SK-N-SH (cell line): ENCODE measurements around the gene CLPTM1L. TPM values are rescaled to one million over a fixed set of nuclear protein-coding genes. Genes with fewer than 3 reads are reported as not detected.
"Not testable (repeated sequence)": the region's sequence is repeated elsewhere in the genome, so short reads cannot be mapped to it uniquely, and the experiment has no call there.

Experiments used
- CTCF ChIA-PET: fragments of 300-600, 350-600 bp; formaldehyde crosslinking; extraction: SDS; loops from one replicate; lab custom pipeline; 2021; lab: Yijun Ruan, JAX
- POLR2A ChIA-PET: fragments of 350-600 bp; sonication (Branson Sonifier 250); formaldehyde crosslinking; extraction: SDS; loops from one replicate; lab custom pipeline; 2020; ENCODE audit warnings: antibody characterized with exemption, inconsistent platforms; lab: Yijun Ruan, JAX
- DNase-seq: peaks from one replicate; pipeline ENCODE4 v3.0.0; 2012
- H2AFZ ChIP-seq: fragments of 200-600 bp; sonication (generic); 2 replicates; pipeline ENCODE4 v1.8.1; 2016; ENCODE audit warnings: antibody characterized with exemption, mild to moderate bottlenecking, low read depth
- H3F3A ChIP-seq: fragments of 200-600 bp; sonication (generic); replicated peaks from 2 replicates; pipeline ENCODE3; 2016; ENCODE audit warnings: antibody characterized with exemption, mild to moderate bottlenecking; ENCODE audit not compliant: insufficient read depth
- H3K27ac ChIP-seq, 2 experiments: fragments of 200-500 bp in 1 of 2; fragments of 200-600 bp in 1 of 2; sonication (Bioruptor generic) in 1 of 2; sonication (generic), shearing (Covaris generic) in 1 of 2; 2 replicates each; pipeline versions ENCODE4 v1.5.1 to v1.6.1; 2014 to 2016; ENCODE audit warnings: low read depth in 2 of 2, inconsistent platforms in 1 of 2, low read length in 1 of 2, mild to moderate bottlenecking in 1 of 2, mixed read lengths in 1 of 2
- H3K27me3 ChIP-seq: fragments of 200-600 bp; sonication (generic), shearing (Covaris generic); 2 replicates; pipeline ENCODE4 v1.6.1; 2016; ENCODE audit warnings: mixed run types; ENCODE audit not compliant: insufficient read depth
- H3K36me3 ChIP-seq, 2 experiments: fragments of 200-500 bp in 1 of 2; fragments of 200-600 bp in 1 of 2; sonication (Bioruptor generic) in 1 of 2; sonication (generic) in 1 of 2; replicated peaks in 1 of 2; 2 replicates each; pipeline versions ENCODE3 to v1.5.1; 2014 to 2016; ENCODE audit warnings: low read length in 1 of 2, mild to moderate bottlenecking in 1 of 2; ENCODE audit not compliant: insufficient read depth in 2 of 2, control insufficient read depth in 1 of 2
- H3K4me1 ChIP-seq, 2 experiments: fragments of 200-500 bp in 1 of 2; fragments of 200-600 bp in 1 of 2; sonication (Bioruptor generic) in 1 of 2; sonication (generic), shearing (Covaris generic) in 1 of 2; 2 replicates each; pipeline versions ENCODE4 v1.5.1 to v1.6.1; 2014 to 2016; ENCODE audit warnings: low read depth in 1 of 2, low read length in 1 of 2, mixed run types in 1 of 2; ENCODE audit not compliant: insufficient read depth in 2 of 2, control insufficient read depth in 1 of 2
- H3K4me2 ChIP-seq: fragments of 200-600 bp; sonication (generic), shearing (Covaris generic); 2 replicates; pipeline ENCODE4 v1.6.1; 2017; ENCODE audit warnings: mixed run types
- H3K4me3 ChIP-seq, 2 experiments: fragments of 200-500 bp in 1 of 2; fragments of 200-600 bp in 1 of 2; sonication (Bioruptor generic) in 1 of 2; sonication (generic), shearing (Covaris generic) in 1 of 2; 2 replicates each; pipeline versions ENCODE4 v1.5.1 to v1.8.1; 2014 to 2016; ENCODE audit warnings: low read depth in 2 of 2, inconsistent platforms in 1 of 2, low read length in 1 of 2, mild to moderate bottlenecking in 1 of 2, mixed read lengths in 1 of 2, moderate library complexity in 1 of 2
- H3K79me2 ChIP-seq: fragments of 200-600 bp; sonication (generic); 2 replicates; pipeline ENCODE4 v1.8.1; 2017; ENCODE audit warnings: mild to moderate bottlenecking; ENCODE audit not compliant: insufficient read depth
- H3K9ac ChIP-seq: fragments of 200-600 bp; sonication (generic); 2 replicates; pipeline ENCODE4 v1.6.1; 2017; ENCODE audit warnings: mixed run types
- H3K9me2 ChIP-seq: fragments of 200-600 bp; sonication (generic); 2 replicates; pipeline ENCODE4 v1.6.1; 2017; ENCODE audit warnings: mixed run types
- H3K9me3 ChIP-seq: fragments of 200-600 bp; sonication (generic); 2 replicates; pipeline ENCODE4 v1.6.1; 2017; ENCODE audit warnings: mixed run types, mild to moderate bottlenecking, moderate library complexity
- H4K20me1 ChIP-seq: fragments of 200-600 bp; sonication (generic); 2 replicates; pipeline ENCODE4 v1.6.1; 2017; ENCODE audit warnings: mild to moderate bottlenecking, mixed run types; ENCODE audit not compliant: insufficient read depth
- CHD2 ChIP-seq: fragments of 150-350 bp; IDR thresholded peaks from 2 replicates; pipeline ENCODE4 v1.6.1; 2018; ENCODE audit warnings: low read length; ENCODE audit not compliant: partially characterized antibody
- NFIC ChIP-seq: IDR thresholded peaks from 2 replicates; pipeline ENCODE4 v1.4.0; 2012; ENCODE audit warnings: borderline replicate concordance
- NRF1 ChIP-seq: IDR thresholded peaks from 2 replicates; pipeline ENCODE4 v1.6.1; 2012; ENCODE audit warnings: low read depth, mild to moderate bottlenecking, low read length
- POLR2AphosphoS5 ChIP-seq: IDR thresholded peaks from 2 replicates; pipeline ENCODE4 v1.6.1; 2012; ENCODE audit warnings: low read depth, low read length
- RCOR1 ChIP-seq: fragments of 150-350 bp; IDR thresholded peaks from 2 replicates; pipeline ENCODE4 v1.6.1; 2017; ENCODE audit warnings: antibody characterized with exemption, low read length
- RXRA ChIP-seq: IDR thresholded peaks from 2 replicates; pipeline ENCODE4 v1.4.0; 2012; ENCODE audit warnings: low read depth, mild to moderate bottlenecking, borderline replicate concordance
- SIN3A ChIP-seq: IDR thresholded peaks from 2 replicates; pipeline ENCODE4 v1.6.1; 2012; ENCODE audit warnings: low read depth, mild to moderate bottlenecking, low read length, moderate library complexity, borderline replicate concordance
- TAF1 ChIP-seq: IDR thresholded peaks from 2 replicates; pipeline ENCODE4 v1.6.1; 2012; ENCODE audit warnings: low read depth, mild to moderate bottlenecking, low read length, moderate library complexity, borderline replicate concordance
- TCF12 ChIP-seq: IDR thresholded peaks from 2 replicates; pipeline ENCODE4 v1.4.0; 2012
- USF2 ChIP-seq: fragments of 150-350 bp; IDR thresholded peaks from 2 replicates; pipeline ENCODE4 v1.6.1; 2017; ENCODE audit warnings: antibody characterized with exemption, low read length, low read depth, borderline replicate concordance
- WGBS: methylation state at CpG from one replicate; pipeline ENCODE4 v1.1.6; 2017; ENCODE audit warnings: low lambda C conversion rate; 5-methylcytosine and 5-hydroxymethylcytosine counted together
- polyA plus RNA-seq, 3 experiments: library from polyadenylated mRNA; depleted of rRNA; stranded (reverse); fragments of >200 nt; gene quantifications; 2 replicates each; pipeline ENCODE4 v1.2.3, GENCODE V29; 2012
- TF ChIP-seq, protein P1 (sequence below): IDR thresholded peaks from 2 replicates; pipeline ENCODE4; 2012
- TF ChIP-seq, protein P2 (sequence below): IDR thresholded peaks from 2 replicates; pipeline ENCODE4 v1.4.0; 2012; ENCODE audit warnings: low read depth, borderline replicate concordance
- TF ChIP-seq, protein P3 (sequence below): IDR thresholded peaks from 2 replicates; pipeline ENCODE4 v1.6.1; 2012; ENCODE audit warnings: mild to moderate bottlenecking, low read depth, low read length, moderate library complexity

Gene CLPTM1L
- polyA plus RNA-seq, 1 of the 3 experiments (the other 2 are of a cell fraction) = 202 TPM

- TF ChIP-seq, protein P1, sequence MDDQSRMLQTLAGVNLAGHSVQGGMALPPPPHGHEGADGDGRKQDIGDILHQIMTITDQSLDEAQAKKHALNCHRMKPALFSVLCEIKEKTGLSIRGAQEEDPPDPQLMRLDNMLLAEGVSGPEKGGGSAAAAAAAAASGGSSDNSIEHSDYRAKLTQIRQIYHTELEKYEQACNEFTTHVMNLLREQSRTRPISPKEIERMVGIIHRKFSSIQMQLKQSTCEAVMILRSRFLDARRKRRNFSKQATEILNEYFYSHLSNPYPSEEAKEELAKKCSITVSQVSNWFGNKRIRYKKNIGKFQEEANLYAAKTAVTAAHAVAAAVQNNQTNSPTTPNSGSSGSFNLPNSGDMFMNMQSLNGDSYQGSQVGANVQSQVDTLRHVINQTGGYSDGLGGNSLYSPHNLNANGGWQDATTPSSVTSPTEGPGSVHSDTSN = no peak
- TF ChIP-seq POLR2AphosphoS5 = no peak
- no peak for TF ChIP-seq NFIC
- no peak for TF ChIP-seq CHD2
- no peak for TF ChIP-seq TCF12
- TF ChIP-seq TAF1 = no peak
- no peak for TF ChIP-seq NRF1
- no peak for TF ChIP-seq USF2
- no peak for TF ChIP-seq RXRA
- no peak for TF ChIP-seq RCOR1
- TF ChIP-seq, protein P2, sequence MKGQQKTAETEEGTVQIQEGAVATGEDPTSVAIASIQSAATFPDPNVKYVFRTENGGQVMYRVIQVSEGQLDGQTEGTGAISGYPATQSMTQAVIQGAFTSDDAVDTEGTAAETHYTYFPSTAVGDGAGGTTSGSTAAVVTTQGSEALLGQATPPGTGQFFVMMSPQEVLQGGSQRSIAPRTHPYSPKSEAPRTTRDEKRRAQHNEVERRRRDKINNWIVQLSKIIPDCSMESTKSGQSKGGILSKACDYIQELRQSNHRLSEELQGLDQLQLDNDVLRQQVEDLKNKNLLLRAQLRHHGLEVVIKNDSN = no peak
- TF ChIP-seq, protein P3, sequence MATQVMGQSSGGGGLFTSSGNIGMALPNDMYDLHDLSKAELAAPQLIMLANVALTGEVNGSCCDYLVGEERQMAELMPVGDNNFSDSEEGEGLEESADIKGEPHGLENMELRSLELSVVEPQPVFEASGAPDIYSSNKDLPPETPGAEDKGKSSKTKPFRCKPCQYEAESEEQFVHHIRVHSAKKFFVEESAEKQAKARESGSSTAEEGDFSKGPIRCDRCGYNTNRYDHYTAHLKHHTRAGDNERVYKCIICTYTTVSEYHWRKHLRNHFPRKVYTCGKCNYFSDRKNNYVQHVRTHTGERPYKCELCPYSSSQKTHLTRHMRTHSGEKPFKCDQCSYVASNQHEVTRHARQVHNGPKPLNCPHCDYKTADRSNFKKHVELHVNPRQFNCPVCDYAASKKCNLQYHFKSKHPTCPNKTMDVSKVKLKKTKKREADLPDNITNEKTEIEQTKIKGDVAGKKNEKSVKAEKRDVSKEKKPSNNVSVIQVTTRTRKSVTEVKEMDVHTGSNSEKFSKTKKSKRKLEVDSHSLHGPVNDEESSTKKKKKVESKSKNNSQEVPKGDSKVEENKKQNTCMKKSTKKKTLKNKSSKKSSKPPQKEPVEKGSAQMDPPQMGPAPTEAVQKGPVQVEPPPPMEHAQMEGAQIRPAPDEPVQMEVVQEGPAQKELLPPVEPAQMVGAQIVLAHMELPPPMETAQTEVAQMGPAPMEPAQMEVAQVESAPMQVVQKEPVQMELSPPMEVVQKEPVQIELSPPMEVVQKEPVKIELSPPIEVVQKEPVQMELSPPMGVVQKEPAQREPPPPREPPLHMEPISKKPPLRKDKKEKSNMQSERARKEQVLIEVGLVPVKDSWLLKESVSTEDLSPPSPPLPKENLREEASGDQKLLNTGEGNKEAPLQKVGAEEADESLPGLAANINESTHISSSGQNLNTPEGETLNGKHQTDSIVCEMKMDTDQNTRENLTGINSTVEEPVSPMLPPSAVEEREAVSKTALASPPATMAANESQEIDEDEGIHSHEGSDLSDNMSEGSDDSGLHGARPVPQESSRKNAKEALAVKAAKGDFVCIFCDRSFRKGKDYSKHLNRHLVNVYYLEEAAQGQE = no peak
- TF ChIP-seq SIN3A = no peak
These were observed 29.3 kb upstream of the CLPTM1L start for GRCh38 chr5:1374030-1374678.

DNA sequence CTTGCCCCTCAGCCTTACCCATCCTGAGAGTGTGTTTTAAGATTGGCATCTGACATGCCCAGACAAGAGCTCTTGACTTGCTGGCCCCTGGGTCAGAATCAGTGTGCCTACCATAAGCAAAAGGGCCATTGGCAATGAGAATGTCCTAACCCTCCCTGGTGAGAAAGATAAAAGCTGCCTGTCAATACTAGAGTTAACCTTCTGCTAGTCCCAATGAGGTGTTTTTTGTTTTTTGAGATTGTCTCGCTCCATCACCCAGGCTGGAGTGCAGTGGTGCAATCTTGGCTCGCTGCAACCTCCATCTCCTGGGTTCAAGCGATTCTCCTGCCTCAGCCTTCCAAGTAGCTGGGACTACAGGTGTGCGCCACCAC is 27.1 kb upstream of the CLPTM1L start:
- H4K20me1 ChIP-seq, H3F3A ChIP-seq, H3K4me1 ChIP-seq, H3K36me3 ChIP-seq, H2AFZ ChIP-seq, H3K9me2 ChIP-seq, H3K4me3 ChIP-seq, POLR2A ChIA-PET, H3K9ac ChIP-seq, H3K27ac ChIP-seq, H3K9me3 ChIP-seq, CTCF ChIA-PET, H3K79me2 ChIP-seq, DNase-seq, H3K4me2 ChIP-seq: not testable (repeated sequence)
- WGBS = 32% methylated on average over 4 of the region's 4 CpGs
- H3K27me3 ChIP-seq = peaks cover 65% of the 10 kb centered on the region; the same call in 1 of the 2 replicates

More at GRCh38 chr5:1374030-1374678, 29.3 kb upstream of the CLPTM1L start:
- Histone ChIP-seq H3K79me2 (no peaks in the 10 kb centered on the region), H3K4me1 (no peaks in the 10 kb centered on the region), H2AFZ (no peak overlapping the region), H4K20me1 (no peaks in the 10 kb centered on the region), H3K4me2 (no peak overlapping the region), H3F3A (no peaks in the 10 kb centered on the region), H3K9ac (no peak overlapping the region), H3K9me3 (no peaks in the 10 kb centered on the region), H3K4me3 (no peak overlapping the region), H3K27me3 (peaks cover 57% of the 10 kb centered on the region; the same call in 1 of the 2 replicates), H3K9me2 (no peaks in the 10 kb centered on the region), H3K27ac (no peak overlapping the region), H3K36me3 (no peaks in the 10 kb centered on the region)
- DNase-seq = no peak
- POLR2A ChIA-PET = no interaction called here
- CTCF ChIA-PET = interaction anchor here (0.9 kb wide), 1 partner anchor 14 kb away, joined by 3 read pairs; no protein-coding TSS in a partner anchor
- WGBS = 22% methylated on average over 6 of the region's 9 CpGs
